ENCODE measurements around the gene ATP5PD. TPM values are rescaled to one million over a fixed set of nuclear protein-coding genes. Genes with fewer than 3 reads are reported as not detected.
"Not testable (repeated sequence)": the region's sequence is repeated elsewhere in the genome, so short reads cannot be mapped to it uniquely, and the experiment has no call there.

Gene ATP5PD
- total RNA-seq, 1 donor from 2014 or later: 277 TPM

DNA sequence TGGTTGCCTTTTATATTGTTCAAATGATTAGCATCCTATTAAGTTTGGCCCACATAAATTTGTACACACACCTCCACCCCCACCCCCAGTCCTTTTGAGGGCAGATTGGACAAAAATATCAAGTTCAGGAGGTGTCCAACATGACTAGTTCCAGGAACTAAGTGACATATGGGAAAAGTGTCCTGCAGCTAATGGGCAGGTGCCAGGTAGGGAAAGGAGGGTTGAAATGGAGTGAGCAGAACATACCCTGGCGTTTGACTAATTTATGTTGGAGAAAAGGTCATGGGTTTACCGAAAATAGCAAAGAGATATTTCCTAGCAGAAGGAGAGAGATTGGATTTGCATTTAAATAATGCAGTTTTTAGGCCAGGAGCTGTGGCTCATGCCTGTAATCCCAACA lies 5.2 kb upstream of the ATP5PD start:
- no peak overlapping the region for H3K4me3 ChIP-seq (ENCODE audit: low read depth, low read length)
- H3K27me3 ChIP-seq (ENCODE audit: control insufficient read depth, insufficient read depth, low read length): no peaks in the 10 kb centered on the region
- no peak for FAIRE-seq
- H3K36me3 ChIP-seq (ENCODE audit: control insufficient read depth, insufficient read depth, low read length): peaks cover 6% of the 10 kb centered on the region
- DNase-seq (ENCODE audit: low read depth): no peak
- TF ChIP-seq, protein P1, sequence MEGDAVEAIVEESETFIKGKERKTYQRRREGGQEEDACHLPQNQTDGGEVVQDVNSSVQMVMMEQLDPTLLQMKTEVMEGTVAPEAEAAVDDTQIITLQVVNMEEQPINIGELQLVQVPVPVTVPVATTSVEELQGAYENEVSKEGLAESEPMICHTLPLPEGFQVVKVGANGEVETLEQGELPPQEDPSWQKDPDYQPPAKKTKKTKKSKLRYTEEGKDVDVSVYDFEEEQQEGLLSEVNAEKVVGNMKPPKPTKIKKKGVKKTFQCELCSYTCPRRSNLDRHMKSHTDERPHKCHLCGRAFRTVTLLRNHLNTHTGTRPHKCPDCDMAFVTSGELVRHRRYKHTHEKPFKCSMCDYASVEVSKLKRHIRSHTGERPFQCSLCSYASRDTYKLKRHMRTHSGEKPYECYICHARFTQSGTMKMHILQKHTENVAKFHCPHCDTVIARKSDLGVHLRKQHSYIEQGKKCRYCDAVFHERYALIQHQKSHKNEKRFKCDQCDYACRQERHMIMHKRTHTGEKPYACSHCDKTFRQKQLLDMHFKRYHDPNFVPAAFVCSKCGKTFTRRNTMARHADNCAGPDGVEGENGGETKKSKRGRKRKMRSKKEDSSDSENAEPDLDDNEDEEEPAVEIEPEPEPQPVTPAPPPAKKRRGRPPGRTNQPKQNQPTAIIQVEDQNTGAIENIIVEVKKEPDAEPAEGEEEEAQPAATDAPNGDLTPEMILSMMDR (IDR thresholded peaks at IDR 0.05; ENCODE audit: insufficient read depth, low read length, severe bottlenecking): no peak

DNA sequence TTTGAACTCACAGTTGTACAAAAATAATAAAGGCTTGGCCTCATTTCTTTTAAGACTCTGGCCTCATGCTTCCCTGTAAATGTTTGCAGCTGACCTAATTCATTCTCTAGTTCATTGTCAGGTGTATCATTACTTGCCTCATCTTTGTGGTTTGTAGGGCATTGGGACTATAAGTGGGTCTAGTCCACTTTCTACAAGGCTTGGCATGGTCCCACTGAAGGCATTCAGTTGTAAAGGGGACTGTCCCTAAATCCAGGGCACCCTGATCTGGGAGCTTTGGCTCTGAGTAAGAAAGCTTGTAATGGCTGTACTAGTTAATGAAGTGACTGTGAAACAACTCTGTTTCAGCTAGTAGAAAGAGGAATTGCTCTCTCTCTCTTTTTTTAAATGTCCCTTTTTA lies 2.9 kb upstream of the ATP5PD start:
- no peaks in the 10 kb centered on the region for H3K27me3 ChIP-seq (ENCODE audit: control insufficient read depth, insufficient read depth, low read length)
- no peak overlapping the region for H3K4me3 ChIP-seq (ENCODE audit: low read depth, low read length)
- peaks cover 6% of the 10 kb centered on the region for H3K36me3 ChIP-seq (ENCODE audit: control insufficient read depth, insufficient read depth, low read length)
- TF ChIP-seq, protein P1 (IDR thresholded peaks at IDR 0.05; ENCODE audit: insufficient read depth, low read length, severe bottlenecking): no peak
- DNase-seq (ENCODE audit: low read depth) (no peak), FAIRE-seq (no peak)

DNA sequence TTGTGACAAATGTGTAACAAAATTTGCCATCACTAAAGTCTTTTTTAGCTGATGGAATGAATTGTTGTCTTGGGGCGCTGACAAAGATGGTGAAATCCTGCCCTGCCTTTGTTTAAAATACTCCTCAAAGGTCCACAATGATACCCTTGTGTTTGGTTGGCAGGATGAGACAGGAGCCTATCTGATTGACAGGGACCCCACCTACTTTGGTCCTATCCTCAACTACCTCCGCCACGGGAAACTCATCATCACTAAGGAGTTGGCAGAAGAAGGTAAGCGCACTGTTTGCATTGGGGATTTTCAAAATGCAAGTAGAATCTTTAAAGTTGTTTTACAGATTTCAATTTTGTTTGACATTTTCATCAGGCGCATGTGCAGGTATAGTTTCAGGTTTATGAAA lies 2.3 kb upstream of the ATP5PD start:
- TF ChIP-seq, protein P1 (IDR thresholded peaks at IDR 0.05; ENCODE audit: insufficient read depth, low read length, severe bottlenecking): no peak
- H3K4me3 ChIP-seq (ENCODE audit: low read depth, low read length): no peak overlapping the region
- no peaks in the 10 kb centered on the region for H3K27me3 ChIP-seq (ENCODE audit: control insufficient read depth, insufficient read depth, low read length)
- DNase-seq (ENCODE audit: low read depth) (no peak), FAIRE-seq (no peak)
- peaks cover 5% of the 10 kb centered on the region for H3K36me3 ChIP-seq (ENCODE audit: control insufficient read depth, insufficient read depth, low read length)

DNA sequence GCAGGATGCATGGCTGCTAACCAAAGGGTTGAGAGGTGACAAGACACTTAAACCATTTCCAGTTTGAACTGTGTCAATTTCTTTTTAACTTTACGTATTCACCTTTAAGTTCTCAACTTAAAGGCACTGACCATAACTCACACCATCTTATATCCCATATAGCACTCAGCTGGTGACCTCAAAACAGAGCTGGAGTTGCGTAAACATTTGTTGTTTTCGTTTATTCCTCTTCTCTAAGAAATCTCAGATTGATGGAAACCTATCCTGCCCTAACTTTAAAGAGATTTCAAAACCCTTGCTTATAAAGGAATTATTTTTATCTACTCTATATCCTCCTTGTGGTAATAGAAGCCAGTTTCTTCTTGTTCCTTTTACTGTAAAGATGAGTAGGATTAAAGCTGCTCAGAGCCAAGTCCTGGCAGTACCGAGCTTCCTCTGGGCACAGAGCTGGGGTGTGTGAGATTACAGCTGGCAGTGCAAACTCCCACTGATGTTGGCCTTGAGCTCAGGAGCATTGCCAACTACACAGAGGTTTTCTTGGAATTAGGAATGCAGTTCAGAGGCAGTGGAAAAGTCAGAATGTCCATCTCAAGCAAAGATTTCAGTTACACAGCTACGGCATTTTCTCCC lies 1.6 kb upstream of the ATP5PD start:
- Histone ChIP-seq H3K36me3 (ENCODE audit: control insufficient read depth, insufficient read depth, low read length) (peaks cover 2% of the 10 kb centered on the region), H3K4me3 (ENCODE audit: low read depth, low read length) (peak overlapping the region; percentile 99), H3K27me3 (ENCODE audit: control insufficient read depth, insufficient read depth, low read length) (no peaks in the 10 kb centered on the region)
- FAIRE-seq: no peak
- no peak for DNase-seq (ENCODE audit: low read depth)
- TF ChIP-seq, protein P1 (IDR thresholded peaks at IDR 0.05; ENCODE audit: insufficient read depth, low read length, severe bottlenecking): no peak

DNA sequence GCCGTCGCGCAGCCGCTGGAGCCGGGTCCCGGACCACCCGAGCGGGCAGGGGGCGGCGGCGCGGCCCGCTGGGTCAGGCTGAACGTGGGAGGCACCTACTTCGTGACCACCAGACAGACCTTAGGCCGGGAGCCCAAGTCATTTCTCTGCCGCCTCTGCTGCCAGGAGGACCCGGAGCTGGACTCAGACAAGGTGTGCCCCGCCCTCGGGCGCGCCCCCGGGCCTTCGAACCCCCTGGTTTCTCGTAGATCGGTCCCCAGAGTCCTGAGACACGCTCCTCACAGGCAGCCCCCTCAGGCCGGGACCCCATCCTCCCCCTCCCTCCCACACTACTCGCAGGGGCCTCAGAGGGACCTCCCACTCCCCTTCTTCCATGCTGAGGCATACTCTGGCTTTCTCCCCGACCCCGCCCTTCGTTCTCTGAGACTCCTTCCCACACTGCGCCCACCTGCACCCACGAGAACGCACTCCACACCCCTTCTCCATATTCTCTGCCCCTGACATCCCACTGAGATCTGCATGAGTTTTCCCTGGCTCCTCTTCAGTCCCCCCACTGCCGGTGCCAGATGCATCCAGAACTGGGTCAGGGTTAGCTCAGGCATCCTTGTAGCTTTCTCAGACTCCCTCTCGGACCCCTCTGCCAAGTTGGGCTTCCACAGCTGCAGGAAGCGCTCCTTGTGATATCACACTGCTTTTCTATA lies 779 bp upstream of the ATP5PD start:
- Histone ChIP-seq H3K27me3 (ENCODE audit: control insufficient read depth, insufficient read depth, low read length) (no peaks in the 10 kb centered on the region), H3K36me3 (ENCODE audit: control insufficient read depth, insufficient read depth, low read length) (peaks cover 2% of the 10 kb centered on the region), H3K4me3 (ENCODE audit: low read depth, low read length) (peak overlapping the region; percentile 99)
- TF ChIP-seq, protein P1 (IDR thresholded peaks at IDR 0.05; ENCODE audit: insufficient read depth, low read length, severe bottlenecking): no peak
- no peak for DNase-seq (ENCODE audit: low read depth)
- FAIRE-seq: no peak

DNA sequence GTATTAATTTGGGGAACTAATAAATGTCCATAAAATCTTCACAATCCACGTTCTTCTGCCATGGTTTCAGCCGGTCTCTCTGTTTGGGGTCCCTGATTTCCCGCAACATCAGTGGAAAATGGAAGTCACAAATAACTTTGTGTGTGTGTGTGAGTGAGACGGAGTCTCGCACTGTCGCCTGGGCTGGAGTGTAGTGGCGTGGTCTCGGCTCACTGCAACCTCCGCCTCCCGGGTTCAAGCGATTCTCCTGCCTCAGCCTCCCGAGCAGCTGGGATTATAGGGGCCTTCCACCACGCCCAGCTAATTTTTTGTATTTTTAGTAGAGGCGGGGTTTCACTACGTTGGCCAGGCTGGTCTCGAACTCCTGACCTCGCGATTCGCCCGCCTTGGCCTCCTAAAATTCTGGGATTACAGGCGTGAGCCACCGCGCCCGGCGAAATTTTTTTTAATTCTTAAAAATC lies 793 bp downstream of the ATP5PD start:
- peak overlapping the region; percentile 99 for H3K4me3 ChIP-seq (ENCODE audit: low read depth, low read length)
- H3K36me3 ChIP-seq (ENCODE audit: control insufficient read depth, insufficient read depth, low read length); FAIRE-seq; H3K27me3 ChIP-seq (ENCODE audit: control insufficient read depth, insufficient read depth, low read length); DNase-seq (ENCODE audit: low read depth): not testable (repeated sequence)
